A673 (cell line): Measurements from ENCODE around the gene C16orf54. TPM values are rescaled to one million over a fixed set of nuclear protein-coding genes. Genes with fewer than 3 reads are reported as not detected.
"Not testable (repeated sequence)": the region's sequence is repeated elsewhere in the genome, so short reads cannot be mapped to it uniquely, and the experiment has no call there.

Experiments used
- BruUV-seq: library from RNA; stranded (reverse); fragments of 400-500 nt; replicated peaks from 2 replicates; lab custom pipeline; 2021; lab: Mats Ljungman, UMichigan
- CTCF ChIA-PET: fragments of 300-600 bp; sonication (Branson Sonifier 250); formaldehyde crosslinking; loops from one replicate; lab custom pipeline; 2022; ENCODE audit warnings: antibody characterized with exemption; lab: Charles Lee
- POLR2A ChIA-PET: fragments of 300-600 bp; sonication (Branson Sonifier 250); formaldehyde crosslinking; loops from one replicate; lab custom pipeline; 2022; ENCODE audit warnings: antibody characterized with exemption; ENCODE audit not compliant: low non-redundant PET; lab: Charles Lee
- DNase-seq: peaks from one replicate; pipeline ENCODE4 v3.0.0-alpha.2; 2015; ENCODE audit warnings: low spot score
- H3K27ac ChIP-seq: fragments of 200-600 bp; sonication (generic); 2 replicates; pipeline ENCODE4 v1.5.1; 2016; ENCODE audit warnings: mixed run types, low read depth, mild to moderate bottlenecking, mixed read lengths, antibody characterized with exemption, low read length; ENCODE audit not compliant: poor library complexity, severe bottlenecking
- H3K27me3 ChIP-seq: fragments of 200-600 bp; sonication (generic); replicated peaks from 2 replicates; pipeline ENCODE4 v1.6.1; 2017; ENCODE audit warnings: mixed run types, low read depth, mild to moderate bottlenecking, mixed read lengths, antibody characterized with exemption, low read length; ENCODE audit not compliant: insufficient read depth, poor library complexity
- H3K36me3 ChIP-seq: fragments of 200-600 bp; sonication (generic); 2 replicates; pipeline ENCODE4 v1.6.1; 2016; ENCODE audit warnings: mixed run types, mild to moderate bottlenecking, mixed read lengths, antibody characterized with exemption, low read length; ENCODE audit not compliant: insufficient read depth, poor library complexity, severe bottlenecking
- H3K4me1 ChIP-seq: fragments of 200-600 bp; sonication (generic); 2 replicates; pipeline ENCODE4 v1.6.1; 2017; ENCODE audit warnings: mixed run types, mild to moderate bottlenecking, mixed read lengths, antibody characterized with exemption, low read length; ENCODE audit not compliant: insufficient read depth, poor library complexity, severe bottlenecking
- H3K4me3 ChIP-seq: fragments of 200-600 bp; sonication (generic); 2 replicates; pipeline ENCODE4 v1.5.1; 2016; ENCODE audit warnings: low read depth, mixed run types, mild to moderate bottlenecking, mixed read lengths, low read length; ENCODE audit not compliant: poor library complexity, severe bottlenecking
- H3K9me3 ChIP-seq: fragments of 200-600 bp; sonication (generic); 2 replicates; pipeline ENCODE4 v1.6.1; 2016; ENCODE audit warnings: mixed run types, low read depth, mild to moderate bottlenecking, mixed read lengths, antibody characterized with exemption, low read length; ENCODE audit not compliant: poor library complexity, severe bottlenecking
- CTCF ChIP-seq: fragments of 300-800, 200-600 bp; sonication (generic); conservative IDR thresholded peaks from 2 replicates; pipeline ENCODE4 v1.5.1; 2017; ENCODE audit warnings: low read depth, mild to moderate bottlenecking, antibody characterized with exemption, low read length, moderate library complexity, mixed read lengths
- EZH2 ChIP-seq: fragments of 200-600 bp; sonication (generic); IDR thresholded peaks from 2 replicates; pipeline ENCODE4 v1.6.1; 2017; ENCODE audit warnings: borderline replicate concordance, low read depth, mild to moderate bottlenecking, mixed read lengths, antibody characterized with exemption, low read length; ENCODE audit not compliant: poor library complexity, severe bottlenecking
- intact Hi-C: fragments of 100-400 bp; cut with micrococcal nuclease; formaldehyde crosslinking; loops from one replicate; pipeline ENCODE4 v1.10.0; 2022; ENCODE audit not compliant: unreplicated experiment
- total RNA-seq: library from RNA; stranded (reverse); gene quantifications from 2 replicates; pipeline ENCODE4 v1.2.3, GENCODE V29; 2021

Gene C16orf54
- total RNA-seq, 1 experiment from 2014 or later = not detected

GRCh38 chr16:29743475-29743826, 2.3 kb downstream of the C16orf54 start:
- ChIA-PET POLR2A (no interaction called here), CTCF (no interaction called here)
- intact Hi-C loops = no loop called here
- TF ChIP-seq EZH2 = no peak
- no peak for TF ChIP-seq CTCF
- H3K4me1 ChIP-seq = no peaks in the 10 kb centered on the region
- H3K4me3 ChIP-seq = no peak overlapping the region
- no peak for DNase-seq
- BruUV-seq = no TSS peak
- H3K36me3 ChIP-seq = no peaks in the 10 kb centered on the region
- H3K27ac ChIP-seq = no peak overlapping the region
- no peaks in the 10 kb centered on the region for H3K27me3 ChIP-seq
- H3K9me3 ChIP-seq = no peaks in the 10 kb centered on the region

DNA sequence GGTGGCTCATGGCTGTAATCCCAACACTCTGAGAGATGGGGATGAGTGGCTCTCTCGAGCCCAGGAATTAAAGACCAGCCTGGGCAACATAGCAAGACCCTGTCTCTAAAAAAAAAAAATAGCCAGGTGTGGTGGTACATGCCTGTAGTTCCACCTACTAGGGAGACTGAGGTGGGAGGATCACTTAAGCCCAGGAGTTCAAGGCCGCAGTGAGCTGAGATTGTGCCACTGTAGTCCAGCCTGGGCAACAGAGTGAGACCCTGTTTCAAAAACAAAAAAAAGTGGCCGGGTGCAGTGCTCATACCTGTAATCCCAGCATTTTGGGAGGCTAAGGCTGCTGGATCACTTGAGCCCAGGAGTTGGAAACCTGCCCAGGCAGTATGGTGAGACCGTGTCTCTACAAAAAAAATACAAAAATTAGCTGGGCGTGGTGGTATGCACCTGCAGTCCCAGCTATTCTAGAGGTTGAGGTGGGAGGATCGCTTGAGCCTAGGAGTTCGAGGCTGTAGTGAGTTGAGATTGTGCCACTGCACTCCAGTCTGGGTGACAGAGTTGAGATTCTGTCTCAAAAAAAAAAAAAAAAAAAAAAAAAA, 3.0 kb downstream of the C16orf54 start:
- no peak overlapping the region for H3K27ac ChIP-seq
- no peaks in the 10 kb centered on the region for H3K36me3 ChIP-seq
- CTCF ChIA-PET = no interaction called here
- no peaks in the 10 kb centered on the region for H3K4me1 ChIP-seq
- no peaks in the 10 kb centered on the region for H3K9me3 ChIP-seq
- TF ChIP-seq EZH2 (no peak), CTCF (no peak)
- no peak overlapping the region for H3K4me3 ChIP-seq
- no peak for DNase-seq
- H3K27me3 ChIP-seq = no peaks in the 10 kb centered on the region
- POLR2A ChIA-PET = no interaction called here
- intact Hi-C loops = no loop called here
- BruUV-seq = no TSS peak

- H3K9me3 ChIP-seq, DNase-seq, intact Hi-C loops, POLR2A ChIA-PET, BruUV-seq, H3K27me3 ChIP-seq, H3K36me3 ChIP-seq, CTCF ChIA-PET, H3K4me3 ChIP-seq, H3K27ac ChIP-seq, H3K4me1 ChIP-seq: not testable (repeated sequence)
Measured at GRCh38 chr16:29740630-29741015, 5.2 kb downstream of the C16orf54 start.

GRCh38 chr16:29739927-29740629, 5.7 kb downstream of the C16orf54 start:
- DNase-seq, BruUV-seq, POLR2A ChIA-PET, H3K27ac ChIP-seq, H3K4me1 ChIP-seq, H3K27me3 ChIP-seq, H3K36me3 ChIP-seq, CTCF ChIA-PET, intact Hi-C loops, H3K9me3 ChIP-seq, H3K4me3 ChIP-seq: not testable (repeated sequence)
